AG04450 (cell line): ENCODE data around the gene PSAP. TPM values are rescaled to one million over a fixed set of nuclear protein-coding genes. Genes with fewer than 3 reads are reported as not detected.

ENCODE experiments used
- CTCF ChIA-PET: fragments of 300-600, 350-600 bp; formaldehyde crosslinking; extraction: SDS; loops from one replicate; lab custom pipeline; 2022; ENCODE audit warnings: antibody characterized with exemption, inconsistent platforms; lab: Charles Lee
- POLR2A ChIA-PET: fragments of 350-600 bp; formaldehyde crosslinking; extraction: SDS; loops from one replicate; lab custom pipeline; 2021; ENCODE audit warnings: antibody characterized with exemption, inconsistent platforms; lab: Yijun Ruan, JAX
- DNase-seq: peaks from one replicate; pipeline ENCODE4 v3.0.0-alpha.2; 2011; ENCODE audit warnings: low read depth, low spot score
- H3K27ac ChIP-seq: one replicate; pipeline ENCODE4 v1.5.1; 2012; ENCODE audit warnings: low read depth, low read length, control low read depth
- H3K27me3 ChIP-seq: one replicate; pipeline ENCODE4 v1.6.0; 2012; ENCODE audit warnings: low read length; ENCODE audit not compliant: control insufficient read depth, insufficient read depth
- H3K4me3 ChIP-seq: 2 replicates; pipeline ENCODE4 v1.5.1; 2011; ENCODE audit warnings: mild to moderate bottlenecking, low read depth, low read length, control low read depth
- H3K9me3 ChIP-seq: 2 replicates; pipeline ENCODE4 v1.5.1; 2012; ENCODE audit warnings: low read length; ENCODE audit not compliant: control insufficient read depth, insufficient read depth
- polyA plus RNA-seq: library from polyadenylated mRNA; depleted of rRNA; stranded (reverse); fragments of >200 nt; gene quantifications from 2 replicates; pipeline ENCODE4 v1.2.3, GENCODE V29; 2011
- TF ChIP-seq, protein P1 (sequence below): IDR thresholded peaks from 2 replicates; pipeline ENCODE4 v1.5.1; 2011; ENCODE audit warnings: low read depth, low read length, control low read depth, inconsistent platforms

The PSAP gene
- polyA plus RNA-seq, 1 experiment = 1,594 TPM

DNA sequence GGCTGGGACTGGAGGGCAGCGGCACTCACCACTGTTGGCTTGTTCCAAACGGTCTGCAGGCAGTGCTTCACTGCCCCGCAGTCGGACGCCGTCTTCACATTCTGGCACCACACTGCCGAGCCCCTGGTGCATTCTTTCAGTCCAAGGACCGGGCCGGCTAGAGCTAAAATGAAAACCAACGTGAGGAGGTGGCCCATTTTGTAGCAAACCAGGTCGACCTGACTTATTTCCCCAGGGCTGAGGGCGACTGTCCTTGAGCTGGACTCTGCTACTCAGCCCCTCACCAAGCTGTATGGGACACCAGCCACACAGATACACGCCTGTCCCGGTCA, 16.7 kb downstream of the PSAP start:
- POLR2A ChIA-PET = no interaction called here

DNA sequence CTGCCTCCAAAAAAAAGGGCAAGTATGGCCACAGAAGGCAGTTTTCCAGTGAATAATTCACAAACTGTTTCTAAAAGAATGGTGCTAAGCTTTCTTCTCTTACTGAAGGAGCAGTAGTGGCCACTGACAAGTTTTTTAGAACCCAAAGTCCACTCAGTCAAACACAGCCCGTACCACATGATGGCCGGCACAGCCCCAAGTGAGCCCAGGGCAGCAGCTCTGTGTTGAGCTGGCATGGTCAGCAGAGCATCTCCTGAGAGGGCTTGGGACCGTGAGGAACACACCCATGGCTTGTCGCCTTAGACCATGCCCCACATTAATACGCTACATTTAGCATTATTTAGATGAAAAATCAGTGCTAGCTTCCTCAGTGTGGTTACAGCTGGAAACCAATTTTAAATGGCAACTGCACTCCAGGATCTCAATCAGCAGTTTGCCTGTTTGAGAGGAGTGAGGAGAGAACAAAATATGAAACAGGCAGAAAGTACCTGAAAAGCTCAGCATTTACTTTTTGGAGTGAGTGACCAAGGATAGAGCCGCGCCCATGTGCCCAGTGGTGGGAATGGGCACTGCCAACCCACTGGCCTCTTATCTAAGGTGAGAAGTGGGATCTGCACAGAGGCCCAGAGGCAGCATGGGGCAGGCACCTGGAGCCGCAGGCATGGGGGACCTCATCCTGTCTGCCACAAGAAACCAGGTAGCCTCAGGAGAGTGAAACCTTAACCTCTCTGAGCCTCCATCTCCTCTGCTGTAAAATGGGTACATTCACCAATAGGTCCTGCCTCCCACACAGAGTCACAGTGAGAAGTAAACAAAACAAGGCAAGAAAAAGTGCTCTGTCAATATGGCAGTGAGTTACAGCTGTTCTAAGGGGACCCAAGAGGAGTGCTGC, 17.4 kb downstream of the PSAP start:
- DNase-seq = no peak
- Histone ChIP-seq H3K9me3 (no peaks in the 10 kb centered on the region), H3K27me3 (no peaks in the 10 kb centered on the region), H3K4me3 (no peak overlapping the region), H3K27ac (no peak overlapping the region)
- CTCF ChIA-PET = interaction anchor here (0.8 to 1.3 kb wide), 2 partner anchors 63 to 215 kb away, joined by 3 to 5 read pairs; no protein-coding TSS in a partner anchor
- POLR2A ChIA-PET = interaction anchor here (0.6 kb wide), 1 partner anchor 28 kb away, joined by 4 read pairs; no protein-coding TSS in a partner anchor
- TF ChIP-seq, protein P1, sequence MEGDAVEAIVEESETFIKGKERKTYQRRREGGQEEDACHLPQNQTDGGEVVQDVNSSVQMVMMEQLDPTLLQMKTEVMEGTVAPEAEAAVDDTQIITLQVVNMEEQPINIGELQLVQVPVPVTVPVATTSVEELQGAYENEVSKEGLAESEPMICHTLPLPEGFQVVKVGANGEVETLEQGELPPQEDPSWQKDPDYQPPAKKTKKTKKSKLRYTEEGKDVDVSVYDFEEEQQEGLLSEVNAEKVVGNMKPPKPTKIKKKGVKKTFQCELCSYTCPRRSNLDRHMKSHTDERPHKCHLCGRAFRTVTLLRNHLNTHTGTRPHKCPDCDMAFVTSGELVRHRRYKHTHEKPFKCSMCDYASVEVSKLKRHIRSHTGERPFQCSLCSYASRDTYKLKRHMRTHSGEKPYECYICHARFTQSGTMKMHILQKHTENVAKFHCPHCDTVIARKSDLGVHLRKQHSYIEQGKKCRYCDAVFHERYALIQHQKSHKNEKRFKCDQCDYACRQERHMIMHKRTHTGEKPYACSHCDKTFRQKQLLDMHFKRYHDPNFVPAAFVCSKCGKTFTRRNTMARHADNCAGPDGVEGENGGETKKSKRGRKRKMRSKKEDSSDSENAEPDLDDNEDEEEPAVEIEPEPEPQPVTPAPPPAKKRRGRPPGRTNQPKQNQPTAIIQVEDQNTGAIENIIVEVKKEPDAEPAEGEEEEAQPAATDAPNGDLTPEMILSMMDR = no peak

More for the DNA sequence above, 16.7 kb downstream of the PSAP start:
- Histone ChIP-seq H3K9me3 (no peaks in the 10 kb centered on the region), H3K27me3 (no peaks in the 10 kb centered on the region), H3K27ac (no peak overlapping the region), H3K4me3 (no peak overlapping the region)
- no peak for DNase-seq
- CTCF ChIA-PET = interaction anchor here (1.3 kb wide), 1 partner anchor 63 kb away, joined by 5 read pairs; no protein-coding TSS in a partner anchor
- TF ChIP-seq, protein P1 = no peak

DNA sequence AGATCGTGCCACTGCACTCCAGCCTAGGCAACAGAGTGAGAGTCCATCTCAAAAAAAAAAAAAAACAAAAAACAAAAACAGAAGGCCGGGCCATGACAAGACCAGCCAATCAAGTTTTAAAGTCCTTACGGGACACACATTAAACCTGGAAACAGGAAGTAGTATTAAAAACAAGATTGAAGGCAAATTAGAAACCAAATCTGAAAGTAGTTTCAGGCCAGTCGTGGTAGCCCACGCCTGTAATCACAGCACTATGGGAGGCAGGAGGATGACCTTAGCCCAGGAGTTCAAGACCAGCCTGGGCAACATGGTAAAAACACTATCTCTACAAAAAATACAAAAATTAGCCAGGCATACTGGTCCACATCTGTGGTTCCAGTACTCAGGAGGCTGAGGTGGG, 18.1 kb downstream of the PSAP start:
- H3K9me3 ChIP-seq = no peaks in the 10 kb centered on the region
- ChIA-PET CTCF (interaction anchor here (0.8 kb wide), 1 partner anchor 216 kb away, joined by 3 read pairs; no protein-coding TSS in a partner anchor), POLR2A (interaction anchor here (0.6 to 0.8 kb wide), 2 partner anchors 18 to 28 kb away, joined by 3 to 4 read pairs; partner anchors contain the start of gene PSAP)
- H3K4me3 ChIP-seq = no peak overlapping the region
- DNase-seq = no peak
- no peaks in the 10 kb centered on the region for H3K27me3 ChIP-seq
- no peak overlapping the region for H3K27ac ChIP-seq
- TF ChIP-seq, protein P1 = no peak

DNA sequence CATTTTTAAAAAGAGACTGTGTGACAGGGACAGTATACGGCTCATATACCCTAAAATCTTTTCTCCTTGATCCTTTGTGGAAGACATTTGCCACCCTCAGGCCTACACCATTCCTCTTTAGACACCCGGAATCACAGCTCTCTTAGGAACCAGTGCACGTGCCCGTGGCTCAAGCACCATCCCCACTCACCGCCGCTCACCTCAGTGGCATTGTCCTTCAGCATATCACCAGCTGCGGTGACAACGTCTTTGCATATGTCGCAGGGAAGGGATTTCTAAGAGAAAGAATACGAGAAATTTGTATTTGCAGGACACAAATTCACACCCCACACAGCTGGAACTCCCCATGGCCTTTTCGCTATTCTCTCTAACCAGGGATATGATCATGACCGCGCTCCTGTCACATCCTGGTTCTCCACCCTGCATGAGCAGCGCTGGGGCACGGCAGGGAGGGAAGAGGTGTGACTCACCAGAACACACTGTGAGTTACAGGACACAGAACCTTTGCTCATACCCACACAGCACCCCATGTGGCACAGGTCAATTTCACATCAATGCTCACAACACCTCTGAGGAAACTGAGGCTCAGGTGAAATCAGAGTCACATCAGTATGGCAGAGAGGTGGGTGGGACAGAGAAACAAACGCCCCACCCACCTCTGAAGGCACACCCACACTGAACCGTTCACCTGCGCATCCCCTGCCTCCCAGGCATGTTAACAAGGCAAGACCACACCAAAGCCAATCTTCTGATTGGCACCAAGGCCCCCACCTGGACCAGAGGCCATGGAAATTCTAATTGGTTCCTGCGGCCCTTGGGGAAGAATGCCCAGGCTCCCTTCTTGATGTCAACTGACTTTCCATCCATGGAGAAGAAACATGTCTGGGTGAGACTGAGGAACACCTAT, 19.2 kb downstream of the PSAP start:
- H3K27ac ChIP-seq = peak overlapping the region; percentile 2
- CTCF ChIA-PET = interaction anchor here (0.7 kb wide), 1 partner anchor 64 kb away, joined by 3 read pairs; no protein-coding TSS in a partner anchor
- DNase-seq = no peak
- no peaks in the 10 kb centered on the region for H3K27me3 ChIP-seq
- TF ChIP-seq, protein P1 = no peak
- no peak overlapping the region for H3K4me3 ChIP-seq
- no peaks in the 10 kb centered on the region for H3K9me3 ChIP-seq
- POLR2A ChIA-PET = interaction anchor here (0.8 kb wide), 1 partner anchor 19 kb away, joined by 3 read pairs; the partner anchor contains the start of gene PSAP
